Mucosa of descending colon (tissue), 3 donors: ENCODE data around the gene FOXA2. TPM values are rescaled to one million over a fixed set of nuclear protein-coding genes. Genes with fewer than 3 reads are reported as not detected.
"Not testable (repeated sequence)": the region's sequence is repeated elsewhere in the genome, so short reads cannot be mapped to it uniquely, and the experiment has no call there.

Experiments
- ATAC-seq: fragments of 200-7000 bp; cut with Tn5 transposase; one replicate; pipeline ENCODE4 v1.9.1; 2020; ENCODE audit warnings: mild to moderate bottlenecking, moderate library complexity
- DNase-seq, 3 donors: peaks; one replicate each; pipeline ENCODE4 v3.0.0-alpha.2; 2020
- H3K36me3 ChIP-seq: fragments of 200-600 bp; one replicate; pipeline ENCODE4 v1.8.0; 2021; ENCODE audit warnings: low read depth, mild to moderate bottlenecking
- H3K4me1 ChIP-seq: fragments of 200-600 bp; one replicate; pipeline ENCODE4 v1.8.0; 2021; ENCODE audit warnings: low read depth, mild to moderate bottlenecking
- H3K4me3 ChIP-seq: fragments of 200-600 bp; one replicate; pipeline ENCODE4 v1.8.0; 2021; ENCODE audit warnings: mild to moderate bottlenecking
- H3K9me3 ChIP-seq: fragments of 200-600 bp; one replicate; pipeline ENCODE4 v1.8.0; 2021; ENCODE audit warnings: mild to moderate bottlenecking
- intact Hi-C, 2 donors: fragments of 100-400 bp; cut with DNase I in 1 of 2; cut with micrococcal nuclease in 1 of 2; formaldehyde crosslinking; loops; one replicate each; pipeline versions ENCODE4 v1.11.0 to v1.11.1; 2022; cut with DNase I, micrococcal nuclease
- total RNA-seq, 3 donors: library from RNA; stranded (reverse); fragmentation: NEBNext Ultra II Directional in 2 of 3; extraction: Animal tissue kit (Norgen Biotek cat#: 25700) in 2 of 3; gene quantifications; one replicate each; pipeline versions ENCODE4 v1.2.1 to v1.2.4, GENCODE V29; 2021 to 2023
- TF ChIP-seq, protein P1 (sequence below): fragments of 200-600 bp; IDR thresholded peaks from one replicate; pipeline ENCODE4 v1.8.0; 2022; ENCODE audit warnings: antibody characterized with exemption, mild to moderate bottlenecking
- donor health status: DM: no; HTN: no; CAD: no; lungs with moderate emphysema.
- donor health status: DM: no; HTN: no; CAD: no.
- donor health status: DM: no; HTN: yes; CAD: no.

FOXA2 gene
- total RNA-seq, 3 donors from 2014 or later: 6.2 to 25.3 (median 11.9) TPM

DNA sequence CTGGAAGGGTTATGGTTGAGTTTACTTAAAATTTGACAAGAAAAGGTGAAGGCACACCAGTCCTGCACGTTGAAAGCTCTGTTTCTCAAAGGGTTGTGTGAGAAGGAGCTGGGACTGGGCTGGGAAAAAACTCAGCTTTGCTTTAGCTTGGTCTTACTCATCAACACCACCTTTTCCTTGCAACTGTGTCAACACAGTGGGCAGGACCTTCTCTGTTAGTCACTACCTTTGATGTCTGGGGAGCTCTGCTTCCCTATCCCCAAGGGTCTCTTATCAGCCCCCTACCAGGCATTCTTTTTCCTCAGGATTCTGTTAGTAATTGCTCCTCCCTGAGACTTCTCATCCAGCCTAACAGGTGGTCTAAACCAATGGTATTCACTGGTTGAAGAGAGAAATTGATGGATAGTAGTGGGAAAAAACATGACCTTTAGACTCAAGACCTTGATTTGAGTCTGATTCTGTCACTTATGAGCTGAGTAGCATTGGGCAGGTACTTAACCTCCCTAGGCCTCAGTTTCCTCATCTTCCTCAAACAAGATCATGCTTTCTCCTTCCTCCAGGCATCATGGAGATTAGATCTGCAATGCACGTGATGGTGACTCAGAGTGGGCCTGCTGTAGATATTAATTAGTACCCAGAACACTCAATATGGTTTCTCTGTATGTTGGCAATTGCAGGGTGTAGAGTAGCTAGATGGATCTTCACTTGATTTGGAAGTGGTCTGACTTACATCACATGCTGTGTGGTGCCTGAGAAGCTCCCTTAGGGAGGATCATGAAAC is 17.2 kb upstream of the FOXA2 start:
- Histone ChIP-seq H3K4me3 (no peak overlapping the region), H3K9me3 (no peaks in the 10 kb centered on the region), H3K4me1 (no peaks in the 10 kb centered on the region), H3K36me3 (no peaks in the 10 kb centered on the region)
- DNase-seq (no peak), ATAC-seq (no peak)
- TF ChIP-seq, protein P1, sequence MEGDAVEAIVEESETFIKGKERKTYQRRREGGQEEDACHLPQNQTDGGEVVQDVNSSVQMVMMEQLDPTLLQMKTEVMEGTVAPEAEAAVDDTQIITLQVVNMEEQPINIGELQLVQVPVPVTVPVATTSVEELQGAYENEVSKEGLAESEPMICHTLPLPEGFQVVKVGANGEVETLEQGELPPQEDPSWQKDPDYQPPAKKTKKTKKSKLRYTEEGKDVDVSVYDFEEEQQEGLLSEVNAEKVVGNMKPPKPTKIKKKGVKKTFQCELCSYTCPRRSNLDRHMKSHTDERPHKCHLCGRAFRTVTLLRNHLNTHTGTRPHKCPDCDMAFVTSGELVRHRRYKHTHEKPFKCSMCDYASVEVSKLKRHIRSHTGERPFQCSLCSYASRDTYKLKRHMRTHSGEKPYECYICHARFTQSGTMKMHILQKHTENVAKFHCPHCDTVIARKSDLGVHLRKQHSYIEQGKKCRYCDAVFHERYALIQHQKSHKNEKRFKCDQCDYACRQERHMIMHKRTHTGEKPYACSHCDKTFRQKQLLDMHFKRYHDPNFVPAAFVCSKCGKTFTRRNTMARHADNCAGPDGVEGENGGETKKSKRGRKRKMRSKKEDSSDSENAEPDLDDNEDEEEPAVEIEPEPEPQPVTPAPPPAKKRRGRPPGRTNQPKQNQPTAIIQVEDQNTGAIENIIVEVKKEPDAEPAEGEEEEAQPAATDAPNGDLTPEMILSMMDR: no peak
- intact Hi-C loops: no loop called here

- DNase-seq, H3K9me3 ChIP-seq, H3K4me3 ChIP-seq, intact Hi-C loops, ATAC-seq, H3K36me3 ChIP-seq, H3K4me1 ChIP-seq: not testable (repeated sequence)
These were observed 14.9 kb upstream of the FOXA2 start for GRCh38 chr20:22599258-22599657.

GRCh38 chr20:22597303-22597702 is 12.9 kb upstream of the FOXA2 start:
- no peaks in the 10 kb centered on the region for H3K9me3 ChIP-seq
- TF ChIP-seq, protein P1: no peak
- intact Hi-C loops: no loop called here
- no peak overlapping the region for H3K4me3 ChIP-seq
- no peak for DNase-seq
- no peaks in the 10 kb centered on the region for H3K36me3 ChIP-seq
- no peaks in the 10 kb centered on the region for H3K4me1 ChIP-seq
- no peak for ATAC-seq

DNA sequence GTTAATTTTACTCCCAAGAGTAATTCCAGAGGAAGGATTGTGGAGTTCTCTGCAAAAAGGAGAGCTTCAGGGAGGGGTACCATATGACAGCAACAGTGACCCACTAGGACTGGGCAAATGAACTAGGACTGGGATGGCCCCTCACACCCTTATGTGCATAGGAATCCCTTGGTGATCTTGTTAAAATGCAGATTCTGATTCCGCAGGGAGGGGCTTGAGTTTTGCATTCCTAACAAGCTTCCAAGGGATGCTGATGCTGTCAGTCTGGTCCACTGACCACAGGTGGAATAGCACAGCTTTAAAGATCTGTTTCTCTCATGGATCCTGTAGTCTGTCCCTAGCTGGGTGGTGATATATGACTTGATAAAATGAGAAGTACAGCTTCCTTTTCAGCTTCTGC is 6.3 kb upstream of the FOXA2 start:
- Histone ChIP-seq H3K9me3 (no peaks in the 10 kb centered on the region), H3K4me1 (peaks cover 5% of the 10 kb centered on the region), H3K4me3 (no peak overlapping the region), H3K36me3 (no peaks in the 10 kb centered on the region)
- intact Hi-C loops: no loop called here
- no peak for DNase-seq
- ATAC-seq: no peak
- TF ChIP-seq, protein P1: no peak

GRCh38 chr20:22586645-22587310 is 2.4 kb upstream of the FOXA2 start:
- Histone ChIP-seq H3K4me3 (no peak overlapping the region), H3K4me1 (peaks cover 7% of the 10 kb centered on the region), H3K9me3 (no peaks in the 10 kb centered on the region), H3K36me3 (no peaks in the 10 kb centered on the region)
- TF ChIP-seq, protein P1: peak; percentile 73
- peak; percentile 16 for ATAC-seq
- intact Hi-C loops: loop anchor here in 1 of 2 donors (2.0 kb wide), 1 partner anchor 248 kb away; no protein-coding TSS in a partner anchor
- peak; percentile 66 to 88 (median 85) for DNase-seq

GRCh38 chr20:22585786-22586493 is 1.6 kb upstream of the FOXA2 start:
- intact Hi-C loops: loop anchor here in 1 of 2 donors (2.0 kb wide), 1 partner anchor 247 kb away; no protein-coding TSS in a partner anchor
- no peaks in the 10 kb centered on the region for H3K9me3 ChIP-seq
- H3K4me3 ChIP-seq: no peak overlapping the region
- TF ChIP-seq, protein P1: no peak
- no peak for ATAC-seq
- H3K4me1 ChIP-seq: peaks cover 7% of the 10 kb centered on the region
- DNase-seq: peak in 2 of 3 donors; percentile 19 to 39
- no peaks in the 10 kb centered on the region for H3K36me3 ChIP-seq
